Urinary bladder (tissue), 4 donors: ENCODE measurements around the gene HAUS7. TPM values are rescaled to one million over a fixed set of nuclear protein-coding genes. Genes with fewer than 3 reads are reported as not detected.

Experiments
- DNase-seq: peaks from one replicate; pipeline ENCODE4 v3.0.0-alpha.2; 2015; ENCODE audit errors: extremely low spot score
- H3K27ac ChIP-seq: one replicate; pipeline ENCODE4 v1.5.1; 2013; ENCODE audit warnings: low read depth, mild to moderate bottlenecking, moderate library complexity
- H3K36me3 ChIP-seq: one replicate; pipeline ENCODE4 v1.6.1; 2013; ENCODE audit warnings: mild to moderate bottlenecking, moderate library complexity; ENCODE audit not compliant: insufficient read depth
- H3K4me1 ChIP-seq: one replicate; pipeline ENCODE4 v1.6.1; 2013; ENCODE audit warnings: mild to moderate bottlenecking, moderate library complexity; ENCODE audit not compliant: insufficient read depth
- H3K4me3 ChIP-seq: one replicate; pipeline ENCODE4 v1.5.1; 2013; ENCODE audit warnings: low read depth, low read length
- WGBS: extraction: QIAGEN DNeasy Blood & Tissue Kit; methylation state at CpG from one replicate; pipeline ENCODE4 v1.1.7; 2013; 5-methylcytosine and 5-hydroxymethylcytosine counted together
- polyA plus RNA-seq: library from polyadenylated mRNA; stranded (reverse); fragments of 200-250 nt; gene quantifications from one replicate; pipeline ENCODE4 v1.2.3, GENCODE V29; 2013
- total RNA-seq: library from RNA; depleted of rRNA; stranded (reverse); fragments of >200 nt; gene quantifications from one replicate; pipeline ENCODE4 v1.2.3, GENCODE V29; 2014
- donor health status: healthy with polysubstance abuse.
- donor health status: healthy.

Gene HAUS7
- total RNA-seq: 17.1 TPM
- 26.6 TPM for polyA plus RNA-seq

- DNase-seq: peak; percentile 76
- Histone ChIP-seq H3K27ac (peak within 1 kb of the TSS; percentile 55), H3K4me1 (no peaks in the 10 kb centered on the region), H3K4me3 (peak within 1 kb of the TSS; percentile 55), H3K36me3 (no peaks in the 10 kb centered on the region)
- 10% methylated on average over 59 of the region's 70 CpGs for WGBS
Observed at GRCh38 chrX:153470411-153471363, at the start of gene HAUS7. Gene HAUS7 (minus strand): TSS chrX:153470576. CDS start chrX:153470557, 19 bp downstream.

- WGBS: 69% methylated on average over 21 of the region's 21 CpGs
- Histone ChIP-seq H3K4me1 (no peaks in the 10 kb centered on the region), H3K36me3 (no peaks in the 10 kb centered on the region), H3K27ac (no peak overlapping the region), H3K4me3 (no peak overlapping the region)
- no peak for DNase-seq
Observed at GRCh38 chrX:153519569-153520286, 49.4 kb upstream of the HAUS7 start.

- 2% methylated on average over 65 of the region's 70 CpGs for WGBS
- H3K4me3 ChIP-seq: no peak overlapping the region
- DNase-seq: no peak
- no peaks in the 10 kb centered on the region for H3K36me3 ChIP-seq
- no peak overlapping the region for H3K27ac ChIP-seq
- H3K4me1 ChIP-seq: no peaks in the 10 kb centered on the region
Observed at GRCh38 chrX:153517946-153518834, 47.8 kb upstream of the HAUS7 start.

- no peak for DNase-seq
- H3K4me3 ChIP-seq: no peak within 1 kb of the TSS
- WGBS: under 1% methylated on average over 36 of the region's 50 CpGs
- H3K36me3 ChIP-seq: no peaks in the 10 kb centered on the region
- H3K4me1 ChIP-seq: no peaks in the 10 kb centered on the region
- no peak within 1 kb of the TSS for H3K27ac ChIP-seq
Observed at GRCh38 chrX:153517423-153517822, 47.0 kb upstream of the HAUS7 start, which contains the start of gene ATP2B3. Gene ATP2B3 (plus strand): TSS chrX:153517642. CDS start chrX:153536248, 18,606 bp downstream.

GRCh38 chrX:153516073-153516472 is 45.7 kb upstream of the HAUS7 start:
- Histone ChIP-seq H3K36me3 (no peaks in the 10 kb centered on the region), H3K27ac (no peak overlapping the region), H3K4me1 (no peaks in the 10 kb centered on the region), H3K4me3 (no peak overlapping the region)
- WGBS: 64% methylated on average over 9 of the region's 9 CpGs
- no peak for DNase-seq

- 74% methylated on average over 8 of the region's 8 CpGs for whole genome bisulfite sequencing
- Histone ChIP-seq H3K27ac (no peak overlapping the region), H3K4me3 (no peak overlapping the region), H3K36me3 (no peaks in the 10 kb centered on the region), H3K4me1 (no peaks in the 10 kb centered on the region)
- no peak for DNase-seq
Observed at GRCh38 chrX:153515435-153515834, 45.1 kb upstream of the HAUS7 start.

GRCh38 chrX:153514259-153514658 is 43.9 kb upstream of the HAUS7 start:
- 66% methylated on average over 9 of the region's 9 CpGs for WGBS
- Histone ChIP-seq H3K27ac (no peak overlapping the region), H3K36me3 (no peaks in the 10 kb centered on the region), H3K4me1 (no peaks in the 10 kb centered on the region), H3K4me3 (no peak overlapping the region)
- no peak for DNase-seq

- H3K4me3 ChIP-seq: no peak overlapping the region
- H3K4me1 ChIP-seq: no peaks in the 10 kb centered on the region
- WGBS: 75% methylated on average over 5 of the region's 5 CpGs
- H3K36me3 ChIP-seq: no peaks in the 10 kb centered on the region
- no peak for DNase-seq
- no peak overlapping the region for H3K27ac ChIP-seq
Observed at GRCh38 chrX:153513265-153513664, 42.9 kb upstream of the HAUS7 start.

- Histone ChIP-seq H3K36me3 (no peaks in the 10 kb centered on the region), H3K4me1 (no peaks in the 10 kb centered on the region), H3K4me3 (no peak overlapping the region), H3K27ac (no peak overlapping the region)
- WGBS: 58% methylated on average over 3 of the region's 3 CpGs
- no peak for DNase-seq
Observed at GRCh38 chrX:153512501-153512893, 42.1 kb upstream of the HAUS7 start.

GRCh38 chrX:153511784-153512500 is 41.6 kb upstream of the HAUS7 start:
- H3K36me3 ChIP-seq: no peaks in the 10 kb centered on the region
- no peak overlapping the region for H3K4me3 ChIP-seq
- no peak for DNase-seq
- WGBS: 66% methylated on average over 17 of the region's 17 CpGs
- no peaks in the 10 kb centered on the region for H3K4me1 ChIP-seq
- H3K27ac ChIP-seq: no peak overlapping the region

GRCh38 chrX:153510383-153510782 is 40.0 kb upstream of the HAUS7 start:
- WGBS: 66% methylated on average over 11 of the region's 11 CpGs
- no peak overlapping the region for H3K27ac ChIP-seq
- no peaks in the 10 kb centered on the region for H3K36me3 ChIP-seq

GRCh38 chrX:153509592-153509991 is 39.2 kb upstream of the HAUS7 start:
- H3K4me3 ChIP-seq: no peak overlapping the region
- H3K27ac ChIP-seq: no peak overlapping the region
- H3K4me1 ChIP-seq: no peaks in the 10 kb centered on the region
- no peaks in the 10 kb centered on the region for H3K36me3 ChIP-seq
- 88% methylated on average over 14 of the region's 14 CpGs for WGBS
- DNase-seq: no peak

More at GRCh38 chrX:153510383-153510782, 40.0 kb upstream of the HAUS7 start:
- Histone ChIP-seq H3K4me1 (no peaks in the 10 kb centered on the region), H3K4me3 (no peak overlapping the region)
- no peak for DNase-seq
